Nephron (organoid): ENCODE results near the gene TNNI3K.

Experiments used
- H3K27ac Mint-ChIP-seq, 3 experiments: 2 replicates each; pipeline ENCODE4 v1.8.0; 2020; ENCODE audit warnings: mixed read lengths in 3 of 3, mild to moderate bottlenecking in 2 of 3, moderate library complexity in 1 of 3
- H3K27me3 Mint-ChIP-seq: 2 replicates; pipeline ENCODE4 v1.8.0; 2021; ENCODE audit warnings: low read depth, mild to moderate bottlenecking, moderate library complexity, mixed read lengths
- H3K36me3 Mint-ChIP-seq: 2 replicates; pipeline ENCODE4 v1.8.0; 2020; ENCODE audit warnings: low read depth, mixed read lengths
- H3K4me1 Mint-ChIP-seq: 2 replicates; pipeline ENCODE4 v1.8.0; 2020; ENCODE audit warnings: mixed read lengths
- H3K4me3 Mint-ChIP-seq, 3 experiments: 2 replicates each; pipeline ENCODE4 v1.8.0; 2020; ENCODE audit warnings: mild to moderate bottlenecking in 3 of 3, mixed read lengths in 3 of 3, moderate library complexity in 2 of 3
- H3K9me3 Mint-ChIP-seq: 2 replicates; pipeline ENCODE4 v1.8.0; 2020; ENCODE audit warnings: mixed read lengths
- CTCF ChIP-seq, 3 experiments: fragments of 200-600 bp; sonication (generic); IDR thresholded peaks; one replicate each; pipeline ENCODE4 v1.5.0; 2021; ENCODE audit warnings: antibody characterized with exemption in 3 of 3; ENCODE audit not compliant: unreplicated experiment in 3 of 3

The TNNI3K gene

GRCh38 chr1:74235153-74235552 lies at the start of gene TNNI3K:
TSS of gene TNNI3K (plus strand) at chr1:74235387. CDS start at chr1:74235452, 65 bp downstream.
- H3K9me3 Mint-ChIP-seq: no peaks in the 10 kb centered on the region
- H3K4me1 Mint-ChIP-seq: no peaks in the 10 kb centered on the region
- no peaks in the 10 kb centered on the region for H3K27me3 Mint-ChIP-seq
- no peak within 1 kb of the TSS for H3K27ac Mint-ChIP-seq
- no peaks in the 10 kb centered on the region for H3K36me3 Mint-ChIP-seq
- no peak within 1 kb of the TSS for H3K4me3 Mint-ChIP-seq
- TF ChIP-seq CTCF (IDR thresholded peaks at IDR 0.05; ENCODE audit: unreplicated experiment in 3 of 3): no peak

- H3K9me3 Mint-ChIP-seq: no peaks in the 10 kb centered on the region
- peaks cover 5% of the 10 kb centered on the region for H3K4me1 Mint-ChIP-seq
- no peak overlapping the region for H3K4me3 Mint-ChIP-seq
- no peaks in the 10 kb centered on the region for H3K27me3 Mint-ChIP-seq
- TF ChIP-seq CTCF (IDR thresholded peaks at IDR 0.05; ENCODE audit: unreplicated experiment in 3 of 3): no peak
- no peak overlapping the region for H3K27ac Mint-ChIP-seq
- H3K36me3 Mint-ChIP-seq: no peaks in the 10 kb centered on the region
Observed at GRCh38 chr1:74193908-74194307, 41.3 kb upstream of the TNNI3K start.

GRCh38 chr1:74195339-74195738 lies 39.8 kb upstream of the TNNI3K start:
- no peak overlapping the region for H3K4me3 Mint-ChIP-seq
- no peak overlapping the region for H3K27ac Mint-ChIP-seq
- peaks cover 10% of the 10 kb centered on the region for H3K4me1 Mint-ChIP-seq
- peaks cover 4% of the 10 kb centered on the region for H3K36me3 Mint-ChIP-seq
- H3K9me3 Mint-ChIP-seq: no peaks in the 10 kb centered on the region
- no peak for TF ChIP-seq CTCF (IDR thresholded peaks at IDR 0.05; ENCODE audit: unreplicated experiment in 3 of 3)
- no peaks in the 10 kb centered on the region for H3K27me3 Mint-ChIP-seq

GRCh38 chr1:74197255-74197654 lies 37.9 kb upstream of the TNNI3K start:
- H3K27me3 Mint-ChIP-seq: no peaks in the 10 kb centered on the region
- H3K4me1 Mint-ChIP-seq: peaks cover 10% of the 10 kb centered on the region
- H3K36me3 Mint-ChIP-seq: peaks cover 7% of the 10 kb centered on the region
- peak overlapping the region; percentile 92 to 98 (median 94) for H3K27ac Mint-ChIP-seq
- TF ChIP-seq CTCF (IDR thresholded peaks at IDR 0.05; ENCODE audit: unreplicated experiment in 3 of 3): no peak
- H3K4me3 Mint-ChIP-seq: peak overlapping the region; percentile 88 to 93 (median 89)
- H3K9me3 Mint-ChIP-seq: no peaks in the 10 kb centered on the region

GRCh38 chr1:74197657-74198552 lies 37.3 kb upstream of the TNNI3K start, which contains the start of the genes FPGT and LRRIQ3:
TSS of gene FPGT (plus strand) at chr1:74198242. CDS start at chr1:74198279, 37 bp downstream.
TSS of gene LRRIQ3 (minus strand) at chr1:74198176. CDS start at chr1:74183684, 14,492 bp downstream.
- peak within 1 kb of the TSS; percentile 92 to 98 (median 94) for H3K27ac Mint-ChIP-seq
- H3K36me3 Mint-ChIP-seq: peaks cover 7% of the 10 kb centered on the region
- no peaks in the 10 kb centered on the region for H3K9me3 Mint-ChIP-seq
- no peak for TF ChIP-seq CTCF (IDR thresholded peaks at IDR 0.05; ENCODE audit: unreplicated experiment in 3 of 3)
- H3K4me1 Mint-ChIP-seq: peaks cover 10% of the 10 kb centered on the region
- H3K4me3 Mint-ChIP-seq: peak within 1 kb of the TSS; percentile 88 to 93 (median 89)
- no peaks in the 10 kb centered on the region for H3K27me3 Mint-ChIP-seq
